Breast epithelium (tissue), 3 donors: ENCODE results near the gene PLB1.

Source experiments
- CTCF ChIP-seq, 3 donors: fragments of 450-650 bp; IDR thresholded peaks; one replicate each; pipeline ENCODE4 v1.5.1; 2016 to 2017; ENCODE audit warnings: antibody characterized with exemption in 3 of 3, mild to moderate bottlenecking in 3 of 3, moderate library complexity in 3 of 3
- POLR2AphosphoS5 ChIP-seq, 3 donors: sonication (generic); formaldehyde crosslinking; IDR thresholded peaks; one replicate each; pipeline ENCODE4 v1.6.1; 2017; ENCODE audit warnings: antibody characterized with exemption in 3 of 3

- no peak for TF ChIP-seq CTCF (IDR thresholded peaks at IDR 0.05)
- no peak for TF ChIP-seq POLR2AphosphoS5 (IDR thresholded peaks at IDR 0.05)
Observed at GRCh38 chr2:28610583-28611201, 114.8 kb downstream of the PLB1 start.
